NK-92 (cell line): Measurements from ENCODE around the gene BLTP2.

ENCODE experiments used
- DNase-seq: peaks from one replicate; lab custom pipeline; 2025; ENCODE audit not compliant: unreplicated experiment; lab: John Stamatoyannopoulos, UW

Gene BLTP2

GRCh38 chr17:28599311-28600184 is 45.4 kb downstream of the BLTP2 start:
- DNase-seq: no peak

GRCh38 chr17:28598799-28599310 is 46.1 kb downstream of the BLTP2 start, which contains the start of gene SPAG5:
SPAG5 (minus strand) TSS chr17:28599025; CDS start chr17:28598946, 79 bp downstream.
- peak; percentile 56 for DNase-seq

DNA sequence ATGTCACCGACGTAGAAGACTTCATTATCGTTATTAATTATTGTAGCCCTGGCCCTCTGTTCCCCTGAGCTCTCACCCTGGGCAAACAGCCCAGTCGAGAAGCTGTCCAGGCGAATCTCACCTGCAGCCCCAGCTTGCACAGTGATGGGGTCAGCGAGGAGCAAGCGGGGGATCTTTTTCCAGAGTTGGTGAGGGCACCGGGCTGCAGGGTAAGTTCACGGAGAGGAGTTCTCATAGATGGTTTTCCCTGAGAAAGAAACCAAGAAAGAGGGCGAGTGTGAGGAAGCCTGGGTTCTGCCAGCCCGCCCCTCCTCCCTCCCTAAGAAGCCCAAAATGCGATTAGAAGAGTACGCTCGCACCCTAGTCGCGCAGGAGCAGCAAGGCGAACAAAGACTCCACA is 46.6 kb downstream of the BLTP2 start:
- DNase-seq: no peak

- DNase-seq: no peak
These were observed 47.2 kb downstream of the BLTP2 start for GRCh38 chr17:28597606-28598383.
